HCT116 (cell line): ENCODE measurements around the gene ERC1. TPM values are rescaled to one million over a fixed set of nuclear protein-coding genes. Genes with fewer than 3 reads are reported as not detected.

ENCODE experiments used
- ATAC-seq: fragments of 200-7000 bp; cut with Tn5 transposase; 2 replicates; pipeline ENCODE4 v1.9.1; 2020; ENCODE audit warnings: mild to moderate bottlenecking, moderate library complexity
- BruUV-seq: library from RNA; stranded (reverse); fragments of 400-500 nt; replicated peaks from 2 replicates; lab custom pipeline; 2021; lab: Mats Ljungman, UMichigan
- CTCF ChIA-PET: fragments of 300-600 bp; sonication (Branson Sonifier 250); formaldehyde crosslinking; loops from one replicate; lab custom pipeline; 2021; ENCODE audit warnings: antibody characterized with exemption; lab: Charles Lee
- POLR2A ChIA-PET: fragments of 300-600, 350-600 bp; sonication (Branson Sonifier 250); formaldehyde crosslinking; loops from one replicate; lab custom pipeline; 2021; ENCODE audit warnings: antibody characterized with exemption; lab: Charles Lee
- RAD21 ChIA-PET, 2 experiments: fragments of 300-600 bp; sonication (Branson Sonifier 250); formaldehyde crosslinking; loops; one replicate each; lab custom pipeline; 2023; ENCODE audit warnings: low total read pairs in 2 of 2; ENCODE audit not compliant: uncharacterized antibody in 2 of 2, unreplicated experiment in 2 of 2, low non-redundant PET in 1 of 2; lab: Charles Lee
- DNase-seq: peaks from one replicate; pipeline ENCODE4 v3.0.0-alpha.2; 2010; ENCODE audit warnings: low read depth, low spot score
- H2AFZ ChIP-seq: fragments of 200-600 bp; shearing (Covaris generic), sonication (generic); 2 replicates; pipeline ENCODE4 v1.6.1; 2017; ENCODE audit warnings: low read depth, mixed run types, mixed read lengths, antibody characterized with exemption, low read length; ENCODE audit not compliant: poor library complexity, severe bottlenecking
- H3K27ac ChIP-seq: 2 replicates; pipeline ENCODE4 v1.5.1; 2012; ENCODE audit warnings: low read depth, low read length
- H3K27me3 ChIP-seq: fragments of 200-600 bp; sonication (generic); 2 replicates; pipeline ENCODE4 v1.6.1; 2016; ENCODE audit warnings: mixed run types, low read length, mixed read lengths; ENCODE audit not compliant: insufficient read depth
- H3K36me3 ChIP-seq, 2 experiments: fragments of 200-500 bp in 1 of 2; fragments of 200-600 bp in 1 of 2; sonication (Bioruptor generic) in 1 of 2; sonication (generic) in 1 of 2; 2 replicates each; pipeline versions ENCODE4 v1.5.1 to v1.6.1; 2014 to 2016; ENCODE audit warnings: low read length in 2 of 2, inconsistent platforms in 1 of 2, mixed read lengths in 1 of 2, mixed run types in 1 of 2; ENCODE audit not compliant: insufficient read depth in 2 of 2, control insufficient read depth in 1 of 2
- H3K4me1 ChIP-seq, 2 experiments: fragments of 200-600 bp in 1 of 2; sonication (generic) in 1 of 2; 2 replicates each; pipeline versions ENCODE4 v1.5.1 to v1.6.1; 2012 to 2017; ENCODE audit warnings: low read length in 2 of 2, inconsistent platforms in 1 of 2, mild to moderate bottlenecking in 1 of 2, mixed read lengths in 1 of 2, mixed run types in 1 of 2, moderate library complexity in 1 of 2; ENCODE audit not compliant: insufficient read depth in 2 of 2, control insufficient read depth in 1 of 2
- H3K4me2 ChIP-seq: fragments of 200-600 bp; sonication (generic); 2 replicates; pipeline ENCODE4 v1.6.1; 2017; ENCODE audit warnings: mixed run types, low read length, mixed read lengths
- H3K4me3 ChIP-seq, 2 experiments: fragments of 200-600 bp in 1 of 2; sonication (generic) in 1 of 2; replicated peaks in 1 of 2; 2 replicates each; pipeline ENCODE4 v1.5.1; 2011 to 2016; ENCODE audit warnings: low read length in 2 of 2, control low read depth in 1 of 2, low read depth in 1 of 2, mild to moderate bottlenecking in 1 of 2, mixed read lengths in 1 of 2, mixed run types in 1 of 2
- H3K79me2 ChIP-seq: fragments of 200-600 bp; sonication (generic); 2 replicates; pipeline ENCODE4 v1.6.1; 2017; ENCODE audit warnings: mild to moderate bottlenecking, mixed run types, low read length, moderate library complexity, mixed read lengths; ENCODE audit not compliant: insufficient read depth
- H3K9ac ChIP-seq: fragments of 200-600 bp; sonication (generic); 2 replicates; pipeline ENCODE4 v1.6.1; 2016; ENCODE audit warnings: low read length, mixed read lengths
- H3K9me2 ChIP-seq: fragments of 200-600 bp; sonication (generic), shearing (Covaris generic); 2 replicates; pipeline ENCODE4 v1.6.1; 2017; ENCODE audit warnings: mixed run types, mild to moderate bottlenecking, moderate library complexity; ENCODE audit not compliant: insufficient read depth
- H3K9me3 ChIP-seq, 2 experiments: fragments of 200-500 bp in 1 of 2; fragments of 200-600 bp in 1 of 2; sonication (Bioruptor generic) in 1 of 2; sonication (generic) in 1 of 2; 2 replicates each; pipeline ENCODE4 v1.6.1; 2014 to 2017; ENCODE audit warnings: low read length in 2 of 2, mixed read lengths in 2 of 2, inconsistent platforms in 1 of 2, low read depth in 1 of 2, mild to moderate bottlenecking in 1 of 2, mixed run types in 1 of 2, moderate library complexity in 1 of 2; ENCODE audit not compliant: control insufficient read depth in 1 of 2, insufficient read depth in 1 of 2
- H4K20me1 ChIP-seq: fragments of 200-600 bp; sonication (generic), shearing (Covaris generic); 2 replicates; pipeline ENCODE4 v1.6.1; 2017; ENCODE audit warnings: mixed run types, mild to moderate bottlenecking, moderate library complexity; ENCODE audit not compliant: insufficient read depth
- CBX3 ChIP-seq: IDR thresholded peaks from 2 replicates; pipeline ENCODE4 v1.6.1; 2012; ENCODE audit warnings: low read depth
- EZH2 ChIP-seq: fragments of 200-600 bp; sonication (generic); IDR thresholded peaks from 2 replicates; pipeline ENCODE4 v1.6.1; 2017; ENCODE audit warnings: antibody characterized with exemption, mixed run types
- EZH2phosphoT487 ChIP-seq: fragments of 200-600 bp; IDR thresholded peaks from 2 replicates; pipeline ENCODE4 v1.6.1; 2018; ENCODE audit warnings: antibody characterized with exemption, borderline replicate concordance
- FOSL1 ChIP-seq: IDR thresholded peaks from 2 replicates; pipeline ENCODE4 v1.6.1; 2012; ENCODE audit warnings: low read depth
- JUND ChIP-seq: IDR thresholded peaks from 2 replicates; pipeline ENCODE4 v1.6.1; 2012
- POLR2A ChIP-seq: IDR thresholded peaks from 2 replicates; pipeline ENCODE4 v1.7.0; 2011; ENCODE audit warnings: borderline replicate concordance; ENCODE audit not compliant: insufficient read depth, insufficient read length; ENCODE audit errors: extremely low read depth
- POLR2AphosphoS5 ChIP-seq: IDR thresholded peaks from 2 replicates; pipeline ENCODE4 v1.6.1; 2011; ENCODE audit warnings: mild to moderate bottlenecking, low read depth, low read length, moderate library complexity
- RAD21 ChIP-seq: IDR thresholded peaks from 2 replicates; pipeline ENCODE4 v1.6.1; 2012; ENCODE audit warnings: low read depth, mild to moderate bottlenecking
- SRF ChIP-seq: IDR thresholded peaks from 2 replicates; pipeline ENCODE4 v1.6.1; 2012; ENCODE audit warnings: low read depth
- TCF7L2 ChIP-seq: IDR thresholded peaks from 2 replicates; pipeline ENCODE4 v1.7.0; 2011; ENCODE audit warnings: borderline replicate concordance, inconsistent platforms; ENCODE audit not compliant: insufficient read depth, insufficient read length; ENCODE audit errors: extremely low read depth
- YY1 ChIP-seq: IDR thresholded peaks from 2 replicates; pipeline ENCODE4 v1.6.1; 2011; ENCODE audit warnings: low read length, low read depth, moderate library complexity, mild to moderate bottlenecking; ENCODE audit not compliant: insufficient replicate concordance; ENCODE audit errors: extremely low read depth
- ZFX ChIP-seq: fragments of 450-650 bp; IDR thresholded peaks from 2 replicates; pipeline ENCODE4 v1.6.1; 2017
- intact Hi-C: fragments of 100-400 bp; cut with micrococcal nuclease; formaldehyde crosslinking; loops from 2 replicates; pipeline ENCODE4 v1.10.0; 2022
- total RNA-seq: library from RNA; stranded (reverse); gene quantifications from one replicate; pipeline ENCODE4 v1.2.1, GENCODE V29; 2021; ENCODE audit not compliant: unreplicated experiment
- TF ChIP-seq, protein P1 (sequence below), 3 experiments: fragments of 200-600 bp in 1 of 3; sonication (generic) in 1 of 3; IDR thresholded peaks in 2 of 3; conservative IDR thresholded peaks in 1 of 3; 2 replicates each; pipeline ENCODE4 v1.5.1; 2012 to 2017; ENCODE audit warnings: low read depth in 2 of 3, low read length in 2 of 3, antibody characterized with exemption in 1 of 3, borderline replicate concordance in 1 of 3, control low read depth in 1 of 3, mild to moderate bottlenecking in 1 of 3, mixed read lengths in 1 of 3, mixed run types in 1 of 3, moderate library complexity in 1 of 3; ENCODE audit not compliant: insufficient read depth in 1 of 3
- TF ChIP-seq, protein P2 (sequence below): IDR thresholded peaks from 2 replicates; pipeline ENCODE4 v1.6.1; 2012
- TF ChIP-seq, protein P3 (sequence below): IDR thresholded peaks from 2 replicates; pipeline ENCODE4 v1.6.1; 2011; ENCODE audit warnings: mild to moderate bottlenecking, low read length, moderate library complexity; ENCODE audit not compliant: insufficient replicate concordance; ENCODE audit errors: extremely low read depth
- TF ChIP-seq, protein P4 (sequence below): IDR thresholded peaks from 2 replicates; pipeline ENCODE4 v1.6.1; 2012
- TF ChIP-seq, protein P5 (sequence below): IDR thresholded peaks from 2 replicates; pipeline ENCODE4 v1.6.1; 2012; ENCODE audit warnings: low read depth

ERC1 gene
- total RNA-seq, 1 experiment from 2014 or later = 41.9 TPM

DNA sequence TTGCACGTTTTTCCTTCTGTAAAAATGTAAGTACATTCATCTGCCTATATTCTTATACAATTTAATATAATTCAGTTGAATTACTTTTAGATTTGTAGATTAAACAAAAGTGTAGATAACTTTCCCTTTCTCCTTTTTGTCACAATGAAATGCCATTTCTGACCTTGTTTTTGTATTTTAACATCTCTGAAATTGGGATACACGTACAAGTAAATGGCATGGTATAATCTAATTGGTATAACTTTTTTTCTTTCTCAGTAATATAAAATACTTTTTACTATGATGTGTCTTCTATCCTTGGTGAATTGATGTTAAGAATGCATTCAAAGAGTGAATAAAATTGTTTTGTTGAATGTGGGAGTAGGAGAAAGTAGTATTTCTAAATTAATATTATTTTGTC, 210.0 kb downstream of the ERC1 start (continued):
- TF ChIP-seq POLR2AphosphoS5 (no peak), SRF (no peak), TCF7L2 (no peak), JUND (no peak)
- TF ChIP-seq, protein P1, sequence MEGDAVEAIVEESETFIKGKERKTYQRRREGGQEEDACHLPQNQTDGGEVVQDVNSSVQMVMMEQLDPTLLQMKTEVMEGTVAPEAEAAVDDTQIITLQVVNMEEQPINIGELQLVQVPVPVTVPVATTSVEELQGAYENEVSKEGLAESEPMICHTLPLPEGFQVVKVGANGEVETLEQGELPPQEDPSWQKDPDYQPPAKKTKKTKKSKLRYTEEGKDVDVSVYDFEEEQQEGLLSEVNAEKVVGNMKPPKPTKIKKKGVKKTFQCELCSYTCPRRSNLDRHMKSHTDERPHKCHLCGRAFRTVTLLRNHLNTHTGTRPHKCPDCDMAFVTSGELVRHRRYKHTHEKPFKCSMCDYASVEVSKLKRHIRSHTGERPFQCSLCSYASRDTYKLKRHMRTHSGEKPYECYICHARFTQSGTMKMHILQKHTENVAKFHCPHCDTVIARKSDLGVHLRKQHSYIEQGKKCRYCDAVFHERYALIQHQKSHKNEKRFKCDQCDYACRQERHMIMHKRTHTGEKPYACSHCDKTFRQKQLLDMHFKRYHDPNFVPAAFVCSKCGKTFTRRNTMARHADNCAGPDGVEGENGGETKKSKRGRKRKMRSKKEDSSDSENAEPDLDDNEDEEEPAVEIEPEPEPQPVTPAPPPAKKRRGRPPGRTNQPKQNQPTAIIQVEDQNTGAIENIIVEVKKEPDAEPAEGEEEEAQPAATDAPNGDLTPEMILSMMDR (IDR thresholded peaks at IDR 0.05 in 2 of 3, conservative IDR thresholded peaks at IDR 0.05 in 1 of 3; ENCODE audit: borderline replicate concordance in 1 of 3, insufficient read depth in 1 of 3, low read depth in 2 of 3, low read length in 2 of 3) = no peak
- TF ChIP-seq, protein P2, sequence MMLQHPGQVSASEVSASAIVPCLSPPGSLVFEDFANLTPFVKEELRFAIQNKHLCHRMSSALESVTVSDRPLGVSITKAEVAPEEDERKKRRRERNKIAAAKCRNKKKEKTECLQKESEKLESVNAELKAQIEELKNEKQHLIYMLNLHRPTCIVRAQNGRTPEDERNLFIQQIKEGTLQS = no peak
- TF ChIP-seq, protein P3, sequence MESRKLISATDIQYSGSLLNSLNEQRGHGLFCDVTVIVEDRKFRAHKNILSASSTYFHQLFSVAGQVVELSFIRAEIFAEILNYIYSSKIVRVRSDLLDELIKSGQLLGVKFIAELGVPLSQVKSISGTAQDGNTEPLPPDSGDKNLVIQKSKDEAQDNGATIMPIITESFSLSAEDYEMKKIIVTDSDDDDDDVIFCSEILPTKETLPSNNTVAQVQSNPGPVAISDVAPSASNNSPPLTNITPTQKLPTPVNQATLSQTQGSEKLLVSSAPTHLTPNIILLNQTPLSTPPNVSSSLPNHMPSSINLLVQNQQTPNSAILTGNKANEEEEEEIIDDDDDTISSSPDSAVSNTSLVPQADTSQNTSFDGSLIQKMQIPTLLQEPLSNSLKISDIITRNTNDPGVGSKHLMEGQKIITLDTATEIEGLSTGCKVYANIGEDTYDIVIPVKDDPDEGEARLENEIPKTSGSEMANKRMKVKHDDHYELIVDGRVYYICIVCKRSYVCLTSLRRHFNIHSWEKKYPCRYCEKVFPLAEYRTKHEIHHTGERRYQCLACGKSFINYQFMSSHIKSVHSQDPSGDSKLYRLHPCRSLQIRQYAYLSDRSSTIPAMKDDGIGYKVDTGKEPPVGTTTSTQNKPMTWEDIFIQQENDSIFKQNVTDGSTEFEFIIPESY = no peak

DNA sequence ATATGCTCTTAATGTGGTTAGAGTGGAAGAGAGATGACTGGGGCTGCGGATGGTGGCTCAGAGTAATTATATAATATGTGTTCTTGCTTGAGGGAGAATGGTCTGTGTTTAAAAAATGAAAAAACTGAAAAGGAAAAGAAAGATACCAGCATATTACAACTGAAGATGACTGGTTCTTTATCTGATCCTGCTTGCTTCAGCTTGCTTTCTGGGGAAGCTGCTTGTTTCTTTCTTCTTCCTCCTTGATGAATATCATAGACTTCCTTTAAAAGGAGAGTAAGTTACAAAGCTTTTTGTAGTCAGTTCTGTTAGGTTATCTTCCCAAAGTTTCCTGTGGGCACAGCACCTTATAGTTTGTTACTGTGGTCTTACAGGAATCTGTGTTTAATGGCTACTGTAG, 210.9 kb downstream of the ERC1 start:
- Histone ChIP-seq H3K27ac (no peak overlapping the region), H3K9me3 (no peaks in the 10 kb centered on the region; a peak in 1 of 4 replicates), H3K4me1 (no peaks in the 10 kb centered on the region), H3K4me2 (no peak overlapping the region), H3K4me3 (no peak overlapping the region), H3K9me2 (no peaks in the 10 kb centered on the region), H3K79me2 (no peaks in the 10 kb centered on the region), H3K27me3 (no peaks in the 10 kb centered on the region), H2AFZ (no peak overlapping the region), H3K9ac (no peak overlapping the region), H3K36me3 (no peaks in the 10 kb centered on the region; a peak in 1 of 4 replicates), H4K20me1 (no peaks in the 10 kb centered on the region)
- ATAC-seq (no peak), DNase-seq (no peak)
- POLR2A ChIA-PET = no interaction called here
- no peak for TF ChIP-seq EZH2phosphoT487
- no peak for TF ChIP-seq TCF7L2
- no peak for TF ChIP-seq ZFX
- no peak for TF ChIP-seq JUND
- TF ChIP-seq YY1 = no peak
- TF ChIP-seq SRF = no peak
- TF ChIP-seq EZH2 = no peak
- no peak for TF ChIP-seq RAD21
- TF ChIP-seq POLR2A = no peak
- no peak for TF ChIP-seq CBX3
- TF ChIP-seq, protein P2 = no peak
- no peak for TF ChIP-seq POLR2AphosphoS5
- TF ChIP-seq, protein P4, sequence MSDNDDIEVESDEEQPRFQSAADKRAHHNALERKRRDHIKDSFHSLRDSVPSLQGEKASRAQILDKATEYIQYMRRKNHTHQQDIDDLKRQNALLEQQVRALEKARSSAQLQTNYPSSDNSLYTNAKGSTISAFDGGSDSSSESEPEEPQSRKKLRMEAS = no peak
- TF ChIP-seq FOSL1 = no peak
- TF ChIP-seq, protein P5, sequence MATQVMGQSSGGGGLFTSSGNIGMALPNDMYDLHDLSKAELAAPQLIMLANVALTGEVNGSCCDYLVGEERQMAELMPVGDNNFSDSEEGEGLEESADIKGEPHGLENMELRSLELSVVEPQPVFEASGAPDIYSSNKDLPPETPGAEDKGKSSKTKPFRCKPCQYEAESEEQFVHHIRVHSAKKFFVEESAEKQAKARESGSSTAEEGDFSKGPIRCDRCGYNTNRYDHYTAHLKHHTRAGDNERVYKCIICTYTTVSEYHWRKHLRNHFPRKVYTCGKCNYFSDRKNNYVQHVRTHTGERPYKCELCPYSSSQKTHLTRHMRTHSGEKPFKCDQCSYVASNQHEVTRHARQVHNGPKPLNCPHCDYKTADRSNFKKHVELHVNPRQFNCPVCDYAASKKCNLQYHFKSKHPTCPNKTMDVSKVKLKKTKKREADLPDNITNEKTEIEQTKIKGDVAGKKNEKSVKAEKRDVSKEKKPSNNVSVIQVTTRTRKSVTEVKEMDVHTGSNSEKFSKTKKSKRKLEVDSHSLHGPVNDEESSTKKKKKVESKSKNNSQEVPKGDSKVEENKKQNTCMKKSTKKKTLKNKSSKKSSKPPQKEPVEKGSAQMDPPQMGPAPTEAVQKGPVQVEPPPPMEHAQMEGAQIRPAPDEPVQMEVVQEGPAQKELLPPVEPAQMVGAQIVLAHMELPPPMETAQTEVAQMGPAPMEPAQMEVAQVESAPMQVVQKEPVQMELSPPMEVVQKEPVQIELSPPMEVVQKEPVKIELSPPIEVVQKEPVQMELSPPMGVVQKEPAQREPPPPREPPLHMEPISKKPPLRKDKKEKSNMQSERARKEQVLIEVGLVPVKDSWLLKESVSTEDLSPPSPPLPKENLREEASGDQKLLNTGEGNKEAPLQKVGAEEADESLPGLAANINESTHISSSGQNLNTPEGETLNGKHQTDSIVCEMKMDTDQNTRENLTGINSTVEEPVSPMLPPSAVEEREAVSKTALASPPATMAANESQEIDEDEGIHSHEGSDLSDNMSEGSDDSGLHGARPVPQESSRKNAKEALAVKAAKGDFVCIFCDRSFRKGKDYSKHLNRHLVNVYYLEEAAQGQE = no peak
- BruUV-seq = no TSS peak
- CTCF ChIA-PET = no interaction called here
- intact Hi-C loops = no loop called here
- RAD21 ChIA-PET = no interaction called here
